GM18907 (cell line): ENCODE results near the gene MEIS2.
A peak's percentile ranks its signal among the peaks of the same experiment; 100 is the strongest.

Experiments used
- ATAC-seq: cut with Tn5 transposase; IDR thresholded peaks from one replicate; pipeline ENCODE4 v1.9.1; 2021; ENCODE audit warnings: mild to moderate bottlenecking, moderate library complexity; ENCODE audit not compliant: unreplicated experiment

MEIS2 gene

GRCh38 chr15:37100109-37100965 is at the start of gene MEIS2:
TSS of gene MEIS2 (minus strand) at chr15:37100549. CDS start at chr15:37099466, 1,083 bp downstream.
- peak; percentile 48 for ATAC-seq

DNA sequence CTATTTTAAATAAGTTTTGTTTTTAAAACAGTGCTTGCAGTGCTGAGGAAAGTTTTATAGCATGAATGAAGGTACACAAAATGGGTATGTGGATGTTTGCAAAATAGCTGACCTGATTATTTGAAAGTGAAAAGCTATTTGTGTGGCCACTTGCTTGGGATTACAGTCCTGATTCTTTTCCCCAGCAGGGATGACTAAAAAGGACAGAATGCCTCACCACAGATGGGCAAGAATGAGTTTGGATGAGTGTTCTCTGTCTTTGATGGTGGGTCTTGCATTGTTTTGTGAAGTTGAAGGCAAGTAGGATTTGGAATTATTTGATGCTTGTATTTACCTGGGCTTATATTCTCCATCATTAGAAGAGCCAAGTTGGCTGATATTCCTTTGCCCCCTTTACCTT is 48.8 kb upstream of the MEIS2 start:
- no peak for ATAC-seq

DNA sequence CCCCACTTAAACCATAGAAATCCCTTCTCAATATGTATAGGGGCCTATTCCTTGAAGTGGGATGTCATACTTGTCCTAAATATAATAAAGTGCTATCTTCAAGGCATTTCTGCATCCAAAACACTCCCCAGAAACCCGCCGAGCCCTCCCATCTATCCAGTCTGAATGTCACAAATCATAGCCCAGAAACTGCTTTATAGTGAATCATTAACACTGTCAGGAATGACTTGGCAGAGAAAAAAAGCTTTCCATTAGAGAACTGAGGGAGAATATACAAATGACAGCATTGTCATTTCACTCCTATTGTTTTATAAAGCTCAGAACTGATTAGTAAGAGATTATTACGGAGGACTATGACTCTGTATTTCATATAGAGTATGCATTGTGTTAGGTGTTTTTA is 48.4 kb upstream of the MEIS2 start:
- ATAC-seq = no peak

DNA sequence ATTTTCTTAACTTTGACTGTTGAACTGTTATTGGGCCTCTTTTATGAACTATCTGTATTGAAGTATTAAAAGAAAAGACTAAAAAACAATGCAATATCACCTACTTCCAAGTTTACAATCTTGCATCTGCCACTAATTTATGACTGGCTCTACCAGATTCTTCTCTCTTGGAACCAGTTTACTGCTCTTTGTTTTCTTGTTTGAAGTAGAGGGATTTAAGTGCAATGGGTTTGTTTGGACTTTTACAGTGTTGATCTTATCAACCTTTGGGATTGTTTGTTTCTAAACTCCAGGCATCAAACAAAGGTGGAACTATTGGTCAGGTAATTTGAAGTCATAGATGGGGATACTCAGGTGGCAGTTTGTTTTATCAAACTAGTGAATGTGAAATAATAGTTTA is 43.0 kb upstream of the MEIS2 start:
- no peak for ATAC-seq

DNA sequence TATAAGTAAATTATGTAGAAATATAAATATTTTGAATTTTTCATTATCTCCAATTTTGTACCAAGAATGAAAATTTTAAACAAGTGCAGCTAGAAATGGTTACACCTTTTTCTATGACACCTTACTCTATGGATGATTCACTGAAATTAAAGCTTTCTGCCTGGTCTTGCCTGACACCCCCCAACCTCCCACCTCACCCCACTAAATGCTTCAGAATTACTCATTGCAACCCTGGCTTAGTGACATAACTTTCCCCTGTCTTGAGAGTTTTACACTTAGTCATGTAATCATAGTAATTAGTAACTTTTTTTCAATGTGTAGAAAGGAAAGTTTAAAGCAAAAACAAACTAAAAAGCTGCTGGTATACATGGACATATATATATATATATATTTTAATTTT is 42.0 kb upstream of the MEIS2 start:
- no peak for ATAC-seq

DNA sequence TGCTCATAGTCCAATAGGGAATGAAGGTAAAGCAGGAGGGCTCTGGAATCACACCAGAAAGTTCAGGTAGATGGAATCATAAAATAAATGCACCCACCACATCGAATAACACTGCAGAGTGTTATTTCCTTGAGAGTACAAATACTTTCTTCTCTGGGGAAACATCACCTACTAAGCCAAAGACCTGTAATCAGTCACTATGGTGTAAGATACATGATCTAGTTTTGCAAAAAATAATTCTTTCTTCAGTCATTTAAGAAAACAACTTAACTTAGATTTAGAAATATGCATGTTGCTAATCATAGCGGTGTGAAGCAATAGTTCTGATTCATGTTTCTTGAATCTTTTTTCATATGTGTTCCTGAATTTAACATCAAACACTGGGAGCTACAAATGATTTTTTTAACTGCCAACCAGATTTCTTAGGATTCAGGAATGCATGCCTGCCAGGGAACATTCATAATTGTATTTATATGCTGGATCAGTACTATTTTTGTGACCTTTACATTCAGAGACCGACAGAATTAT is 40.2 kb upstream of the MEIS2 start:
- ATAC-seq = no peak

DNA sequence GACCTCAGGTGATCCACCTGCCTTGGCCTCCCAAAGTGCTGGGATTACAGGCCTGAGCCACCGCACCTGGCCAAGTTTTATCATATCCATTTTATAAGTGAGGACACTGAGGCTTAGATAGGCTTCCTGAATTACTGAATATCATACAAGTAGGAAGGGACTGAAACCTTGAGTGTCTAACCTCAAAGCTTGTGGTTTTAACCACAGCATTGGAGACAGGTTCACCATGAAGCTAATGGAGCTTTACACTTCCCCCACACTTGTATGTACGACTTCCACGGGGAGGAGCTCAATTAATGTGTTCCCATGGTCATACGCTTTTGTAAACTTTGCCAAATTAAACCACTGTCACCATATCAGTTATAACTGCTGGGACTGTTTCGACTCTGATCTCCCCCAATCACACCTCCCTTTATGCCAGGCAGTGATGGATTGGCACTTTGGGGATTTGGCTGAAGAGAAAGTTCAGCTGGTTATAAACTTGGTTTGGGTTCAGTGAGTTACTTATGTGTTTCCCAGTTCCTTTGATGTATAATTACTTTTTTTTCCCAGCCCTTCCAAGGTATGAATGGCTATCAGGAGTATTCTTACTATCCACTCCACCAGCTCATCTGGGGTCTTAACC is 38.4 kb upstream of the MEIS2 start:
- ATAC-seq = no peak

- no peak for ATAC-seq
Observed at GRCh38 chr15:37137221-37137620, 36.9 kb upstream of the MEIS2 start.

- no peak for ATAC-seq
Observed at GRCh38 chr15:37136666-37137065, 36.3 kb upstream of the MEIS2 start.

DNA sequence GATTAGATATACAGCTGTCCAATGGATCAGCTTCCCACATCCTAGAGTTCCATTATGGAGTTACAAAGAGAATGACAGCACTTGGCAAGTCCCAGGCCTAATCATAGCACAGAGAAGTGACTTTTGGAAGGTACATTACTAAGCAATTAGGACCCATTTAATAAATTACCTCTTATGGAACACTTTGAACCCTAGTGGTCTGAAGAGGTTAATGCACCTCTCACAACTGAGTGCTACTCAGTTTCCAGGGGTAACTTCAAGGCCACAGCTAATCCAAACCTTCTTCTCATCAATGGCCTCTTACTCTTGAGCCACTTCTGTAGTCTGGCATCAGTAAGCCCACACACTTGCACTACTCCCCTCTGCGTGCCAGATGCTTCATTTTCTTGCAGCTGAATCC is 34.9 kb upstream of the MEIS2 start:
- ATAC-seq = peak; percentile 79

GRCh38 chr15:37134699-37135131 is 34.4 kb upstream of the MEIS2 start:
- ATAC-seq = peak; percentile 61

DNA sequence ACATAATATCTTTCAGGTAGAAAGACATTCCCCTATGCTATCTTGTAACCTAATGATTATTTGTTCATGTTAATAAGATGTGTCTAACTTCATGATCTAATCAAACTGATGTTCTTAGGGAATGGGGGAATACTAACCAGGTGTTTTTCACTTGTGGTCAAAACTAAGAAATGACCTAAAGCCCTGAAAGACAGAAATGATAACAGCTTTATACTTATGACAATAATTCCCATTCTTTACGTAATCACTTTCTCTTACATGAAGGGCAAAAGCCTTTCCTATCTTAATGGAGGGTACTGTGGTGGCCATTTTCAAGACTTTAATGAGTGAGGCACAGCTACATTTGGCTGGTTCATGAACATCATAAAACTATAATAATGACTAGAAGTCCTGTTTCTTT is 33.9 kb upstream of the MEIS2 start:
- ATAC-seq = no peak

GRCh38 chr15:37133602-37134001 is 33.3 kb upstream of the MEIS2 start:
- no peak for ATAC-seq

DNA sequence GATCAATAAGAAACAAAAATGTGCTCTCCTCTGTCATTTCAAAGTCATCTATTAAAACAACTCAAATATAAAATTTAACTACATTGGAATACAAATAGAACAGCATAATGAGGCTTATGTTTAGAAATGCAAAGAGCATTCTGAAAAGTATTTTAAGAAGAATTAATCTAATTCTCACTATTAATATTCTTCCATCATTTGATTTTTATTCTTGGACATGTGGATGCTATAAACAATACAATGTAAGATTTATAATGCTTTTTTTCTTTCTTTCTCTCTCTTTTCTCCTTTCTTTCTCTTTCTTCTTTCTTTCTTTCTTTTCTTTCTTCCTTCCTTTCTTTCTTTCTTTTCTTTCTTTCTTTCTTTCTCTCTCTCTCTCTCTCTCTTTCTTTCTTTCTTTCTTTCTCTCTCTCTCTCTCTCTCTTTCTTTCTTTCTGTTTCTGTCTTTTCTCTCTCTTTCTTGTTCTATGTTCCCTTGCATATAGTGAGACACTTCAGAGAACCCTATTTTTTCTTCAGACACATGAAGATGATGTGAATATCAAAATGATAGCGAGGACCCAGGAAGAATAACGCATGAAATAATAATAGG is 32.6 kb upstream of the MEIS2 start:
- ATAC-seq = no peak

- no peak for ATAC-seq
Observed at GRCh38 chr15:37131621-37132020, 31.3 kb upstream of the MEIS2 start.

DNA sequence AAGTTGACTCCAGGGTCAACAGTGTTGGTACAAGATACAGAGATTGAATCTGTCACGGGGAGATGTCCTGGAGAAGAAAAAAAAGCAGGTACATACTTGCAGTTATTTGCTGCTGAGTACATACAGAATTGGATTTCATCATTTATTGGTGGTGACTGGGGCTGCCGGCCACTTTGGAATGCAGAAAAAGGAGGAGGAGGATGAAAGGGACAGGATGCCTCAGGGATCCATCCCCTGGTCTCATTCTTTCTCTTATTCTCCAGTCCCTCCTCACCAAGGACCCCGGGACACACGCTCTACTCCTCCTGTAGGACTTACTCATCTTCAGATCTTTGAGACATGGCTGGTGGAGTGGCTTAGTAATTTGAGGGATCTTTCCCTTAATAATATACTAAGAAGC is 30.0 kb upstream of the MEIS2 start:
- ATAC-seq = no peak

DNA sequence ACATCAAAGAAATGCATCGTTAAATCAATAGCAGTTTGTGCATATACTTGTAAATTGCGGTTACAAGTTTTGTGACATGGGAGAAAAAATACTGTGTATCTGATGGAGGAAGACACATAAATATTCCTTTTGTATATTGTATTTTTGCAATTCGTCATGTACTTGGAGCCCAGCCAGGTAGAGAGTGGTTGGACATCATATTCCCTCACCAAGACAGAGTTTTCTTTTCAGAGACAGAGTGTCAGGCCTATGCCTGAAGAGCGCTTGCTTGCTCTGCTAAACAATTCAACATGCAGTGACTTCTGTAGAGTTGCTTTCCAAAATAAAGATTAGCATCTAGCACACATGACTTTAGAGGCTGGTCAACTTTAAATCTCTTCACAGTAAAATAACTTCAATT is 24.8 kb upstream of the MEIS2 start:
- ATAC-seq = no peak

DNA sequence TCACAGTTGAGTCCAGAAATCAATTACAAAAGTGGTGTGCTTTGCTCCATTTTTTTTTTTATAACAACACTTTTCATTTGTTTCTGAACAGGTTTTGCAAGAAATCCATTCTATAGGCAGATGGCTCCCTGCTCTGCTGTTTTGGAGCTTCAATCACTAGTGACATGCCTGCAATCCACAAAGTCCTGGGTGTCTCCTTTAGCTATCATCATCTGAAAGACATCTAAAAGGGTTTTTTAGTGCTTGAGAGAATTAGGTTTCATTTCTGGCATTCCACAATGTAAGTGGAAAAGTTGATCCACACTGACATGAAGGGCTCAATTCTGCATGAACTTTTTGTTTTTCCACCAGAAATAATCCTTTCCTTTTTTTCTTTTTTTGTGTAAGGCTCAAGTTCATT is 24.0 kb upstream of the MEIS2 start:
- ATAC-seq = no peak

- ATAC-seq = no peak
Observed at GRCh38 chr15:37122703-37123102, 22.4 kb upstream of the MEIS2 start.

- no peak for ATAC-seq
Observed at GRCh38 chr15:37121492-37121891, 21.1 kb upstream of the MEIS2 start.

DNA sequence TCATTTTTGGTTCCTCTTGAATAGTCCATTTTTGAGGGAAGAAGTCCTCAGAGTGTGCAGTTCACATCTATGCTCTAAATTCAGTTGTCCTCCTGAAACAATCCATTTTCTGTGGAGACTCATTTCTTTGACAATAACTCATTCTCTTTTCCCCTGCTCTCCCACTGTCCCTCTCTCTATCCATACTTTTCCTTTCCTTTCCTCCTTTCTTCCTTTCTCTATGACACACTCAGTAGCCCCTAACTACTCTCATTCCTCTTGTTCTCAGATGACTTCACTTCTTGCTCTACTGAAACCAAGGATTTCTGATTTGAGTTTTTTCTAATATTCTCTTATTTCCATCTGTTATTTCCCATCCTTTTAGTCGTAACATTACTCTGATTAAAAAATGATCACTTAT is 16.7 kb upstream of the MEIS2 start:
- ATAC-seq = no peak

DNA sequence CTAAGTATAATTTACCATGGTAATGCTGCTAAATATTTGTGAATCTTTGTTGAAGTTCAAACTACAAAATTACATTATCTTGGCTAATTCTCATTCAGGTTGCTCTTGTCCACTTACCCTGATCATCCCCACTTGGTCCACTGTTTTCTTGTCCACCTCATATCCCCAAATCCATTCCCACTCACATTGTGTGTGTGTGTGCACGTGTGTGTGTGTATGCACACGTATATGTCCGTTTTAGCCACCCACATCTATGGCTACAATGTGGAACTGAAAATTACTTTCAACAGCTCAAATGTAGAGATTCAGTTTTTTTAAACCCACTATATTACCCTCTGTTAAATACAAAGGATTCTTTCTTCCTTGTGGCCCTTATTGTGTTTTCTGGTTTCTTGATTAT is 15.2 kb upstream of the MEIS2 start:
- ATAC-seq = no peak
